GM19099 (cell line): Measurements from ENCODE around the gene RNF157.

Experiments
- POLR2A ChIP-seq: IDR thresholded peaks from 3 replicates; pipeline ENCODE4 v1.6.1; 2011; ENCODE audit warnings: low read depth; ENCODE audit not compliant: insufficient read length; ENCODE audit errors: extremely low read depth

Gene RNF157

GRCh38 chr17:76240461-76241203, at the start of gene RNF157:
TSS of gene RNF157 (minus strand) at chr17:76240493. CDS start at chr17:76240240, 253 bp downstream.
- no peak for TF ChIP-seq POLR2A

GRCh38 chr17:76281573-76282371, 41.5 kb upstream of the RNF157 start:
- no peak for TF ChIP-seq POLR2A

DNA sequence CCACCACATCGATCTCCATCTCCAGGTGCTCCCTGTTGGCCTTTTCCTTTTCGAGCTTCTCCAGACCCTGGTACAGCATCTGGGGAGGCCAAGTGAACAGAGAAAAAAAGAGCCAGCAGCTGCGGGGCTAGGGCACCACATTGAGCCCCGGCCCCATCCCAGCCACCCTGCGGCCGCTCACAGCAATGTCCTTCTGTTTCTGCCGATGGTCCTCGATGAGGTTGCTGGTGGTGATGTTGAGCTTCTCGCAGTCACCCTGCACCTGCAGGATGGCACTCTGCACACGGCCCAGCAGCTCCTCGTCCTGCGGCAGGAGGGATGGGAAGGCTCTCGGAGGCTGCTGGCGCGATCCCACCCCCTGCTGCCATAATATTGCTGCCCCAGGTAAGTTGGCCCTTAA, 40.4 kb upstream of the RNF157 start:
- no peak for TF ChIP-seq POLR2A

DNA sequence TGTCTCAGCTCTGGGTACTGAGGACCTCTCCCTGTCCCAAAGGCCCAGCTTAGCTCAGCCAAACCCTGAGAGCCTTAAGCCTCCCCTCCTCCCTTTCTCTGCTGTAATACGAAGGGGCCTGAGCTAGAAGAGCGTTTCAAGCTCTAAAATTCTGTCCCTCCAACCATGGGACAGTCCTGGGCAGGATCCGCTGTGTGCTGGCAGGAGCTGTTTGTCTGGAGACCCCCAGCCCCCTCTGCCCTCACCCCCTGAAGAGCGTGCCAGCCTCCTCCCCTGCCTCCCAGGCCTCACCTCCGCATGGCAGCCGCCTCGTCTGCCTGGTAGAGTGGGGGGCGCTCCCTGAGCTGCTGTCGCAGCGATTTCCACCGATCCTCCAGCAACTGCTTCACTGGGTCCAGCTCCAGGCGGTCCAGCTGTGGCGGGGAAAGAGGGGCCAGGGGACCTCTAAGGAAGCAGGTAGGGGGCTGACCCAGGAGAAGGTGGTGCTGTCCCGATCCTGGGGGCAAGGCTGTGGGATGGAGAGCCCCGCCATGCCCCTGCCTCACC, 39.5 kb upstream of the RNF157 start:
- TF ChIP-seq POLR2A = no peak

GRCh38 chr17:76278952-76279741, 38.9 kb upstream of the RNF157 start:
- no peak for TF ChIP-seq POLR2A

DNA sequence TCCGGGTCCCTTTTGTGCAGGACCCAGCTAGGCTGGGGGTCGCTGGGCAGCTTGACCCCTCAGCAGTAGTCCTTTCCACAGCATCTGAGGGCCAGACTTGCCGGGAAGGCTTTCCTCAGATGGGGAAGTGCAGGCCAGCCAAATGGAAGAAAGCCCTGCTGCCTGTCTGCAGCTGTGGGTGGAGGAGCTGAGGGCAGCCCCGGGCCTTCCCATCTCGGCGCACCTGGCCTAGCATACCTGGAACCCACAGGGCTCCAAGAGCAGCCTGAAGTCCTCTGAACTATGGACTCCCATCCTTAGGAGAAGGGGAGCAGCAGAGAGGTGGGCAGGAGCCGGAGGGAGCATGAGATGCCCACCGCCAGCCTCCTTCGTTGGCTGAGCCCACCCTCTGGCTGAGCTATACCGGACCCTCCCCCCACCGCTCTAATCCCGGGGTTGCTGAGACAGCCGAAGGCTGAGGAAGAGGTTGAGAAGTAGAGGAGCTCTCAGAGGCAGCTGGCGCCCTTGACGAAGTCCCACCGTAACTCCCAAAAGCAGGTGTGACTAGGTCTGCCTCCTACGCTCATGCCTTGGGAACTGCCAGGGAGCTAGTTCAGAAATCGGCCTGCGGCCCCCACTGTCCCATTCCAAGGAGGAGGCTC, 38.1 kb upstream of the RNF157 start:
- TF ChIP-seq POLR2A = no peak

- no peak for TF ChIP-seq POLR2A
These were observed 37.3 kb upstream of the RNF157 start for GRCh38 chr17:76277300-76278267.

DNA sequence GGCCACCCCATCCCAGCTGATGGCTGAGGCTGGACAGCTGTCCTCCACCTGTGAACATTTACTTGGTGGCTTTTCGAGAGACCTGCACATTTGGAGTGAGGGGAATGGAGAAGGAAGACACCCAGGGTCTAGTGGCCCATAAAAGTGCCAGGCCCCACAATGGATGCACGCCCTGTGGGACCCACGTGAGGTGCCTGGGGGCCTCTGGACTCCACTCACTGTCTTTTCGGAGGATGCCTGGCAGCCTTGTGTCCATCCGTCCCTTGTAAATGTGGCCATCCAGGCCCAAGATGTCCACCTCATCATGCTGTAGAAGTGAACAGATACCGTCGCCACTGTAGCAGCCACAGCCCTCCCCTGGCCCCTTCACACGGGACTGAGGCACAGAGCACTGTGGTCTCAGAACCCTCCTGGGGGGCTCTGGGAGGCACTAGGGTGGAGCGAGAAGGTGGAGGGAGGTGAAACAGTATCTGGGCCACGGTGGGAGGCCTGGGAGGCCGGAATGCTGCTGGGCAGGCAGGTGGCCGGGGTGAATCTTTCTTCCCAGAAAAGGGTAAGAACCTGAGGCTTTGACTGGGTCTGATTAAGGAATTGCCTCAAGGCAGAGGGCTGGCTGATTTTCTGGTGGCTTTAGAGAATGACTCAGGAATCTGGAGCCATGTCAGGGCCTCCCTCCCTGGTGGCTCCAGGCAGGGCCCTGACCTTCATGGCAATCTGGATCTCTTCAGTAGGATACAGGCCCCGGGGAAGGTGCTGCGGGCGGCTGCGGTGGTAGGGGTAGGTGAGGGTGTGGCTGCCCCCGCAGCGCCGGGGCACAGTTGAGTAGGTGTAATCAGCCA, 36.4 kb upstream of the RNF157 start:
- TF ChIP-seq POLR2A = no peak

DNA sequence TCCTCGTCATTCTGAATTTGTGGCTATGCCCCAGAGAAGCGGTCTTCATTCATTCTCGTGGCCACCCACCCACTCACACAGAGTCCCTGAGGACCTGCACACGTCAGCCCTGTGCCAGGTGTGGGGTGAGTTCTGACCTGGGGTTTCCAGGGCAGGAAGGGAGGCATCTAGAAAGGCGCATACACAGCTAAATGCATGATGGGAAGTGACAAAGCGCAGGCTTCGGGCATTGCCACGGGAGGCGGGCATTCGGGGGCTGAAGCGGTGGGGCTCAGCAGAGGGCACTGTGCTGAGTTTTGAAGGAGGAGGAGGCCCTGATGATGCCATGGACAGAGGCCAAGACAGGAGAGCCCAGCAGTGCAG, 35.8 kb upstream of the RNF157 start:
- TF ChIP-seq POLR2A = no peak

DNA sequence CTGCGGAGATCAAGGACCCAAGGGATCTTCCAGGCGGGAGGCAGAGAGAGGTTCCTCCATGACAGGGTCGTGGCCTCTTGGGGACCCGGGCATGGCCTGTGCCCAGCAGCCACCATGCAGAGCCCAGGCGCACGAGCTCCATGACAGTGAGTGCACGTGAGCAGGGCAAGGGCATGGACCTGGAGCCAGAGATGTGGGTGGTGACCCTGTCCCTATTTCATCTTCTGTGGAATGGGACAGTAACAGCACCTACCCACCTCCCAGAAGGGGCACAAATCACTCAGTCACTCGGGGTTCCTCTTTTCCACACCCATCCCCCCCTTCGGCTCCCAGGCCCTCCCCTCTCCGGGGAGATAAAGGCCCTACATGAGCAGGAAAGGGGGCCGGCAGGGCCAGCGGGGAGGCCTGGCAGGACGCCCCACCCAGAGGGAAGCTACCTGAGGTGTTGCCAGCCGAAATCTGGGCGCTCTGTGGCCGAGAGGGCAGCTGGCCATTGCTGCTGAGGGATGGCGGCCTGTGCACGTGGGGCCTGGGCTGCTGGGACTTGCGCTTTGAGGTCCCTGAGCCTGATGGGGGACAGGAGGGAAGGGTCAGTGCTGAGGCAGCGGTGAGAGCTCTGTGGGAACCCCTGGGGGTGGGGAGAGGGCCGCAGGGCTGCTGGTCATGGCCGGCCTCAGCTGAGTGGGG, 35.2 kb upstream of the RNF157 start:
- TF ChIP-seq POLR2A = no peak

DNA sequence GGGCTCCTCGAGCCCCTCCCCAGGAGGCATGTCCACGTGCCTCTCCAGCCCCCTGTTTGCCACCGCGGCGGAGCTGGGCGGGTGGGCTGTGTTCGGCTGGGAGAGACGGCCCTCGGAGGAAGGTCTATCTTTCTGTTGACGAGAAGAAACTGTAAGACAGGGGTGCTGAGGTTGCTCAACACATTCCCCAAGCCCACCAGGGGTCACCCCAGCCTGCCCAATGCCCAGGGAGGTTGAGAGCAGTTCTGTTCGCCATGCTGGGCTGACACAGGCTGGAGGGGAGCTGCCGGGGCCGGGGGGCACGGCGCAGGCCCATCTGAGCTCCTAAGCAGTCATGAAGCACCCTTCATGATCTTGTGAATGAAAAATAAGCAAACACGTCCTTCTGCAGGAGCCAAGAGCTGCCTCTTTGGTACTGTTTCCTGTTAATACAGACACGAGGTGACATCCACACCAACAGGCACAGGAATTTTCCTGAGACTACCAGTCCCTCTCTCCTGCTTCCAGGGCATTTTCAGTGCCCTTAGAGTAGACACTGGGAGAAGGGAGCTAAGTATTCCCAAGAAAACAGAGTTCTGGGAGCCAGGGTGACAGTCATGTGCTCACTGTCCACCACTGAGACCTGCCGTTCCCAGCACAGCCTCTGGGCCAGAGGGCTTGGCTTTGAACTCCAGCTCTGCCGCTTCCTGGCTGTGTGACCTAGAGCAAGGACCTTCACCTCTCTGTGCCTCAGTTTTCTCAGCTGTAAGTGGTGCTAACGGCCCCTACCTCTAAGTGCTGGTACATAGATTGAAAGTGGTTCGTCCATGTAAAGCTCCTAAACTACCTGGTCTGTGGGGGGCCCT, 34.0 kb upstream of the RNF157 start:
- no peak for TF ChIP-seq POLR2A

- no peak for TF ChIP-seq POLR2A
These were observed 33.3 kb upstream of the RNF157 start for GRCh38 chr17:76273445-76274111.
